Measurements from ENCODE around the gene PLEKHA8. TPM values are rescaled to one million over a fixed set of nuclear protein-coding genes. Genes with fewer than 3 reads are reported as not detected.

Gene PLEKHA8
- total RNA-seq, 2 experiments from 2014 or later = 11.0 to 31.7 TPM

GRCh38 chr7:30046127-30046770, 18.0 kb downstream of the PLEKHA8 start:
- BruUV-seq (replicated peaks) = no TSS peak
- POLR2A ChIA-PET = interaction anchor here (1.1 kb wide), 1 partner anchor 15 kb away, joined by 5 read pairs; no protein-coding TSS in a partner anchor
- H3K4me2 ChIP-seq (ENCODE audit: low read length) = no peak overlapping the region
- no peaks in the 10 kb centered on the region; the same call in 1 of the 2 replicates for H3K9me3 ChIP-seq (ENCODE audit: low read length)
- TF ChIP-seq EZH2phosphoT487 (IDR thresholded peaks at IDR 0.05; ENCODE audit: borderline replicate concordance, low read depth, low read length) (no peak), CTCF (conservative IDR thresholded peaks at IDR 0.05; ENCODE audit: low read length) (no peak)
- H3K27ac ChIP-seq (ENCODE audit: low read depth, low read length, poor library complexity, severe bottlenecking) = no peak overlapping the region
- H3K36me3 ChIP-seq (ENCODE audit: insufficient read depth, low read length) = peaks cover 52% of the 10 kb centered on the region
- no peak for DNase-seq (ENCODE audit: low spot score)
- H2AFZ ChIP-seq (ENCODE audit: low read length) = no peak overlapping the region
- CTCF ChIA-PET (ENCODE audit: unreplicated experiment) = interaction anchor here (0.6 kb wide), 1 partner anchor 937 kb away, joined by 7 read pairs; no protein-coding TSS in a partner anchor
- no peaks in the 10 kb centered on the region for H3K79me2 ChIP-seq (ENCODE audit: insufficient read depth, low read depth, low read length)
- H4K20me1 ChIP-seq (ENCODE audit: insufficient read depth, low read length) = no peaks in the 10 kb centered on the region
- no peaks in the 10 kb centered on the region for H3K9me2 ChIP-seq (ENCODE audit: insufficient read depth, low read length)
- intact Hi-C loops (cut with micrococcal nuclease; ENCODE audit: unreplicated experiment) = no loop called here
- no peaks in the 10 kb centered on the region for H3K4me1 ChIP-seq (ENCODE audit: insufficient read depth, low read length, poor library complexity, severe bottlenecking)
- no peak overlapping the region for H3K4me3 ChIP-seq (ENCODE audit: low read depth, low read length, poor library complexity, severe bottlenecking)

- Histone ChIP-seq H3K4me2 (ENCODE audit: low read length) (no peak overlapping the region), H3K79me2 (ENCODE audit: insufficient read depth, low read depth, low read length) (no peaks in the 10 kb centered on the region), H3K4me3 (ENCODE audit: low read depth, low read length, poor library complexity, severe bottlenecking) (no peak overlapping the region), H3K27ac (ENCODE audit: low read depth, low read length, poor library complexity, severe bottlenecking) (no peak overlapping the region), H3K9me2 (ENCODE audit: insufficient read depth, low read length) (no peaks in the 10 kb centered on the region), H3K4me1 (ENCODE audit: insufficient read depth, low read length, poor library complexity, severe bottlenecking) (no peaks in the 10 kb centered on the region), H3K9me3 (ENCODE audit: low read length) (no peaks in the 10 kb centered on the region; the same call in 1 of the 2 replicates), H3K36me3 (ENCODE audit: insufficient read depth, low read length) (peaks cover 47% of the 10 kb centered on the region), H2AFZ (ENCODE audit: low read length) (no peak overlapping the region), H4K20me1 (ENCODE audit: insufficient read depth, low read length) (no peaks in the 10 kb centered on the region)
- BruUV-seq (replicated peaks) = no TSS peak
- intact Hi-C loops (cut with micrococcal nuclease; ENCODE audit: unreplicated experiment) = no loop called here
- POLR2A ChIA-PET = interaction anchor here (0.5 to 1.1 kb wide), 5 partner anchors 10 to 934 kb away, joined by 3 to 5 read pairs (median 3); no protein-coding TSS in a partner anchor
- CTCF ChIA-PET (ENCODE audit: unreplicated experiment) = no interaction called here
- no peak for DNase-seq (ENCODE audit: low spot score)
- no peak for TF ChIP-seq EZH2phosphoT487 (IDR thresholded peaks at IDR 0.05; ENCODE audit: borderline replicate concordance, low read depth, low read length)
- no peak for TF ChIP-seq CTCF (conservative IDR thresholded peaks at IDR 0.05; ENCODE audit: low read length)
These were observed 18.9 kb downstream of the PLEKHA8 start for GRCh38 chr7:30047124-30047523.

GRCh38 chr7:30048582-30048981, 20.4 kb downstream of the PLEKHA8 start:
- Histone ChIP-seq H3K4me3 (ENCODE audit: low read depth, low read length, poor library complexity, severe bottlenecking) (no peak overlapping the region), H3K36me3 (ENCODE audit: insufficient read depth, low read length) (peaks cover 43% of the 10 kb centered on the region), H3K9me3 (ENCODE audit: low read length) (no peaks in the 10 kb centered on the region), H3K9me2 (ENCODE audit: insufficient read depth, low read length) (no peaks in the 10 kb centered on the region), H3K4me1 (ENCODE audit: insufficient read depth, low read length, poor library complexity, severe bottlenecking) (no peaks in the 10 kb centered on the region), H3K4me2 (ENCODE audit: low read length) (no peak overlapping the region), H3K79me2 (ENCODE audit: insufficient read depth, low read depth, low read length) (no peaks in the 10 kb centered on the region), H2AFZ (ENCODE audit: low read length) (no peak overlapping the region), H3K27ac (ENCODE audit: low read depth, low read length, poor library complexity, severe bottlenecking) (no peak overlapping the region), H4K20me1 (ENCODE audit: insufficient read depth, low read length) (no peaks in the 10 kb centered on the region)
- CTCF ChIA-PET (ENCODE audit: unreplicated experiment) = no interaction called here
- BruUV-seq (replicated peaks) = no TSS peak
- intact Hi-C loops (cut with micrococcal nuclease; ENCODE audit: unreplicated experiment) = no loop called here
- TF ChIP-seq EZH2phosphoT487 (IDR thresholded peaks at IDR 0.05; ENCODE audit: borderline replicate concordance, low read depth, low read length) (no peak), CTCF (conservative IDR thresholded peaks at IDR 0.05; ENCODE audit: low read length) (no peak)
- POLR2A ChIA-PET = interaction anchor here (0.5 to 1.1 kb wide), 4 partner anchors 12 to 24 kb away, joined by 3 to 5 read pairs (median 3); no protein-coding TSS in a partner anchor
- DNase-seq (ENCODE audit: low spot score) = no peak
